Measurements from ENCODE around the gene HERC5.
A peak's percentile ranks its signal among the peaks of the same experiment; 100 is the strongest.
"Not testable (repeated sequence)": the region's sequence is repeated elsewhere in the genome, so short reads cannot be mapped to it uniquely, and the experiment has no call there.

The HERC5 gene

DNA sequence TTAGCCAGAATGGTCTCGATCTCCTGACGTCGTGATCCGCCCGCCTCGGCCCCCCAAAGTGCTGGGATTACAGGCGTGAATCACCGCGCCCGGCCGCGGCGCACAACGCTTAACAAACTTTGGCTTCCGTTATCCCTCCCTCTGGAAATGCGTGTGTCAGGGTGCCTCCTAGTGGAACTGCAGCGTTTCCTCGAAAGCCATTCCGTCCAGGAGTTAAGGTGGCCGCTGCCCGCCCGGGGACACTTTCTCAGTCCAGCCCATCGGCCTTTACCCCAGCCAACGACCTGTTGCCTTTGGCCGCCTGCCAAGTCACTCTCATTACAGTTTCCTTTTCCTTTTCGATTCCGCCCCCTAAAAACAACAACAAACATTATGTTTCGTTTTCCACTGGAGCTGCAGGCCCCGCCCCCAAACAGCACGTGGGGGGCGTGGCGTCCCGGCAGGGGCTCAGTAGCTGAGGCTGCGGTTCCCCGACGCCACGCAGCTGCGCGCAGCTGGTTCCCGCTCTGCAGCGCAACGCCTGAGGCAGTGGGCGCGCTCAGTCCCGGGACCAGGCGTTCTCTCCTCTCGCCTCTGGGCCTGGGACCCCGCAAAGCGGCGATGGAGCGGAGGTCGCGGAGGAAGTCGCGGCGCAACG, at the start of gene HERC5:
HERC5 (plus strand) TSS at position 450 of the 637 bp plus-strand sequence; CDS start at position 601, 151 bp downstream.
- peak; percentile 91 for DNase-seq

DNA sequence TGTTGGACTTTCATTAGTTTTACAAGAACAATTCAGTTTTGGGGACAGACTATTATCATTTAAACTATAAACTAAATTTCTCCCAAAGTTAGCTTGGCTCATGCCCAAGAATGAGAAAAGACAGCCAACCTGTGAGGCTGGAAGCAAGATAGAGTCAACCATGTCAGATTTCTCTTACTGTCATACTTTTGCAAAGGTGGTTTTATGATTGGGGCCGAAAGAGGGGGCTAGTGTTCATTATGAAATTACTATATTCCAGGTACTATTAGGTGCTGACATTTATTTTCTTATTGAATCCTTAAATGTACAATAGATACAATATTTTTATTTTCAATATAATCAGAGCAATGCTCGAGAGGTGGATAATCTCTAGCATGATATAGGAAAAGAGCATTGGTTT, 47.7 kb upstream of the HERC5 start:
- DNase-seq = no peak

DNA sequence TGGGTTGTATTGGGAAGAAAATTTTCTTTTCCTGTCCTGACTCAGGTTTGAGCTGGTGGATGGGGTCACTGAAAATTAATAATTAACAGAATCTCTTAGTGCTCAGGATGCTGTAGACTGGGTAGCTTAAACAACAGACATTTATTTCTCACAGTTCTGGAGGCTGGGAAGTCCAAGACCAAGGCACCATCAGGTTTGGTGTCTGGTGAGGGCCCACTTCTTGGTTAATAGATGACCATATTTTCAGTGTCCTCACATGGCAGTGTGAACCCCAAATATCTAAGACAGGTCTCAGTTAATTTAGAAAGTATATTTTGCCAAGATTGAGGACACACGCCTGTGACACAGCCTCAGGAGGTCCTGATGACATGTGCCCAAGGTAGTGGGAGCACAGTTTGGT, 47.1 kb upstream of the HERC5 start:
- DNase-seq = no peak

DNA sequence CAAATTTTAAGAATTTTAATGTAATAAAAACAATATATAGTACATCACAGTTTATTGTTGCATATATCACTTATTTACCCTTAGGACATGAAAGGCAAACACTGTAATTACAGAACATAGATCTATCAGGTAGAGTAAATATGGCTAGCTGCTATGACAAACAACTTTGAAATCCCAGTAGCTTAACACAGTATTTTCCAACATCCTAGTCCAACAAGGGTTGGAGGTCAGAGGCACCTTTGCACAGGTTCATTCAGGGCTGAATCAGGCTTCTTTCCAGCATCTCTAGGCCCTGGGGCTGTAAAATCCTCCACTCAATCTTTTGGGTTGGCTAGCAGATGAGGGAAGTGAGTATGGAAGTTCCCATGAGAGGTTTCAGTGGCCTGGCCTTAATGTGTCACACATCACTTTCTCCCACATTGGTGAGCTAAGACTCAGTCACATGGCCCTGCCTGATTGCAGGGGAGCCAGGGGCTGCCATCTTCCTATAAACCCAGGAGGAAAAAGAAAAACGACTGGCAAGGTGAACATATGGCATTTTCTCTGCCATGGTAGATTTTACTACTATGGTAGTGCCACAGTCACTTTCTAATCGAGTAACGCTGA, 45.3 kb upstream of the HERC5 start:
- DNase-seq = no peak

GRCh38 chr4:88413801-88414200, 43.1 kb upstream of the HERC5 start:
- no peak for DNase-seq

GRCh38 chr4:88414755-88415154, 42.2 kb upstream of the HERC5 start:
- DNase-seq = no peak

DNA sequence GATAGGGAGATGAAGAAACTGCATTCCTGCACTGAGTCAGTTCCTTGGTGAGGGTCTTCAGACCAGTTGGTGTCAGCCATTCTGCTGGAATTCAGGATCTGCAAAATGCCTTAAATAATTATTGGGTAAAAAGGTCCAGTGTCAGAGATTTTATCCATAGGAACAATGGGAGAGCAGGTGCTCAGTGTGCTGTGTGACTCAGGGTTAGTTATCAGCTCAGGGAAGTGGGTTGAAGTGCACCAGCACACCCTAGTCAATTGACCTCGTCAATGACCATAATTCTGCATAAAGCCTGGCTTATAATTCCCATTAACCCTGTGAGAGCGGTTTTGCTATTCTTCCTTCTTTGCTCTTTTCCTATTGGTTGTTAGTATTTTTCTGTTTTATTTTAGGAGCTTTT, 40.9 kb upstream of the HERC5 start:
- DNase-seq = no peak

DNA sequence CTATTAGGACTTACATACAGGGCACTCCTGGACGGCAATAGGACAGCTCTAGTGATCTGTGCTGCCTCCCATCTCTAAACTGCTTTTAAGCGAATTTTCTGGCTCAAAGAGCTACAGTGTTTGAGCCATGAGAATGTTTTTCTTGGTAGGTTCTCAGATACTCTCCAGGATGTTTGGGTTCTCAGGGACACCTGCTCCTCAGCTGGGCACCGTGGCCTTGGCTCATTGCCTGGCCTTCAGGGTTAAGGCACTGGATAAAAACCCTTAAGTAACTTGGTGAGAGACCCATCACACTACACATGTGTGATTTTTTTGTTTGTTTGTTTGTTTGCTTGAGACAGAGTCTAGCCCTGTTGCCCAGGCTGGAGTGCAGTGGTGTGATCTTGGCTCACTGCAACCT, 38.5 kb upstream of the HERC5 start:
- no peak for DNase-seq

DNA sequence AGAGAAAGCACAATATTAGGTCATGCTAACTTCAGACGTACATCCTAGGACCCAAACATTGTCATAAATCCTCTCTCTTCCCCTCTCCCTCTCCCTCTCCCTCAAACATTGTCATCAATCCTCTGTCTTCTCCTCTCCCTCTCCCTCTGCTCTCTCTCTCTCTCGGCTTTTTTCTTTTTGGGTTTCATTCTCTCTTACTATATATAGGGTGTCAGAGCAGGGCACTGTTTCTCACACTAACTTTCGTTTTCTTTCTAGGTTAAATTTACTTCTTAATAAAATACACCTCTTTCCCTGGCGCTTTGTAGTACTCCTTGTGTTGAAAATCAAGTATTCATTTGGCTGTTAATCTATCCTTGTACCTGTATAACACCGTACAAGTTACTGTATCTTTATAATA, 37.0 kb upstream of the HERC5 start:
- no peak for DNase-seq

- DNase-seq = no peak
Measured at GRCh38 chr4:88420844-88421243, 36.1 kb upstream of the HERC5 start.

GRCh38 chr4:88422403-88422802, 34.5 kb upstream of the HERC5 start:
- DNase-seq = no peak

DNA sequence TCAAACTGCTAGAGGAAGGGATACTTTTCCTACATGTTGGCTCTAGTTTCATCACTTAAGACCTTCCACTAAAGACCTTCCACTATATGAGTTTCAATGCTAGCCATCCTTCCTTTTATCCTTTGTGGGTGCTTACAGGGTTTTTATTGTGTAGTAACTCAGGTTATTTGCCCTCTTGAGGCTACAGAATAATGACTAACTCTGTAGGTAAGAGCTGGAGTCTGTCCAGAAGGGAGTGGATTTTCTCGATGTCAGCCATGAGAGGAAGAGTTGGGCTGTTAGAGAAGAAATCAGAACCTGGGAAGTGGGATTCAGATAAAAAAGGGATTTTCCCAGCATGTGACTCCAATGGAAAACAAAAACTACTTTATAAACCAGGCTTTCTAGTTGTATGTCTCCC, 27.5 kb upstream of the HERC5 start:
- no peak for DNase-seq

- no peak for DNase-seq
Measured at GRCh38 chr4:88435987-88436693, 20.8 kb upstream of the HERC5 start.

DNA sequence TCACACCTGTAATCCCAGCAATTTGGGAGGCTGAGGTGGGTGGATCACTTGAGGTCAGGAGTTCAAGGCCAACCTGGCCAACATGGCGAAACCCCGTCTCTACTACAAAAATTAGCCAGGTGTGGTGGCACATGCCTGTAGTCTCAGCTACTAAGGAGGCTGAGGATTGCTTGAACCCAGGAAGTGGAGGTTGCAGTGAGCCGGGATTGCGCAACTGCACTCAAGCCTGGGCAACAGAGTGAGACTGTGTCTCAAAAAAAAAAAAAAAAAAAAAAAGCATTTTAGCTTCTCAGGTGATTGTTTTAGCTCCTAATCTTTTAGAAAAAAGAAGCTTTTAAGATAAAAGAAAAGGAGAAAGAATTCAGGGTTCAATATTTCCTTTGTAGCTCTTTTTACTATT, 19.0 kb upstream of the HERC5 start:
- DNase-seq = not testable (repeated sequence)

DNA sequence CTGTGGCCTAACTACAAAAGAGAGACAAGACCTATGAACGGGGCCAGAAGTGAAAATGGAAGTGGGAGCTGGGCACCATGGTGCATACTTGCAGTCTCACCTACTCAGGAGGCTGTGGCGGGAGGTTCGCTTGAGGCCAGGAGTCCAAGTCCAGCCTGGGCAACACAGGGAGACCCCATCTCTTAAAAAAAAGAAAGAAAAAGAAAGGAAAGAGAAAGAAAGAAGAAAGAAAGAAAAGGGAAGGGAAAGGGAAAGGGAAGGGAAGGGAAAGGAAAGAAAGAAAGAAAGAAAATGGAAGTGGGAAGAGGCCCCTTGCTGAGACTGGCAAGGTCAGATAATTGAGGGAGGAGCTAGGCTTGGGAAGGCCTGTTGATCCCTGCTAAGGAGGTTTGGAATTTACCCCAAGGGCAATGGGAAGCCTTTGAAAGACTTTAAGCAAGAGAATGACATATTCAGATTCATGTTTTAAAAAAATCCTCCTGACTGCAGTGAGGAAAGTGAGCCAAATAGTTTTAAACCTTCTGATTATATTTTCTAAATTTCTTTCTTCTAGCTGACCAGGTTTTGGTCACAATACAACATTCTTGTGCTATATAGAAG, 17.7 kb upstream of the HERC5 start:
- DNase-seq = no peak

- DNase-seq = no peak
Measured at GRCh38 chr4:88440146-88440545, 16.8 kb upstream of the HERC5 start.

- DNase-seq = no peak
Measured at GRCh38 chr4:88441696-88442095, 15.2 kb upstream of the HERC5 start.

DNA sequence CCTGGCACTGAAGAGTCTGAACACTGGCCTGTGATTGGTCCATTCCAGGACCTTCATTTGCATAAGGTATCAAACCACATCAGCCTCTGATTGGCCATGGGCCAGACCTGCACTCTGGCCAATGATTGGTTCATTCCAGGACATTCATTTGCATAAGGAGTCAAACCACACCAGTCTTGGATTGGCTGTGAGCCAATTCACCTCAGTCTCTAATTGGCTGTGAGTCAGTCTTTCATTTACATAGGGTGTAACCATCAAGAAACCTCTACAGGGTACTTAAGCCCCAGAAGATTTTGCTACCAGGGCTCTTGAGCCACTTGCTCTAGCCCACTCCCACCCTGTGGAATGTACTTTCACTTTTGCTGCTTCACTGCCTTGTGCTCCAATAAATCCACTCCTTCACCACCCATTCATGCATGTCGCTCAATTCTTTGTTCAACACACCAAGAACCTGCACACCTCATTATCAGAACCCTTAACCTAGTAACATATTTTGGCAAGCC, 14.2 kb upstream of the HERC5 start:
- no peak for DNase-seq

DNA sequence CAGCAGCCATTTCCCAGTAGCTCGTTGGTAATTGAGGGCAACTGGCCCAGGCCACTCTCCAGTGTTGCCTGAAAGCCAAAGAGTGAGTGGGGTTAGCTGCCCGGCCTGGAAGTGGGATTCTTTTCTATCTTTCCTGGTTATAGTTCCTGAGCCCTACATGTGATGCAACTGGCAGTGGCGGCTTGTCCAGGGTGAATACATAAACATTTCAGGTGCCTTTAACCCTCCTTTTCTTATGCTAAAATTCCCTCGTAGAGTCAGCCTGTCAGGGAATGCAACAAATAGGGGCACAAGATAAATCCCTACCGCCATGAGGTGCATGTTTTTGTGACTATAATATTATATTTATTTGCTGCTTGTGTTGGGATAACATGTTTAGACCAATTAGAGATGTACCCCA, 13.4 kb upstream of the HERC5 start:
- no peak for DNase-seq

GRCh38 chr4:88445252-88445651, 11.7 kb upstream of the HERC5 start:
- no peak for DNase-seq

GRCh38 chr4:88446124-88446523, 10.8 kb upstream of the HERC5 start:
- DNase-seq = no peak

DNA sequence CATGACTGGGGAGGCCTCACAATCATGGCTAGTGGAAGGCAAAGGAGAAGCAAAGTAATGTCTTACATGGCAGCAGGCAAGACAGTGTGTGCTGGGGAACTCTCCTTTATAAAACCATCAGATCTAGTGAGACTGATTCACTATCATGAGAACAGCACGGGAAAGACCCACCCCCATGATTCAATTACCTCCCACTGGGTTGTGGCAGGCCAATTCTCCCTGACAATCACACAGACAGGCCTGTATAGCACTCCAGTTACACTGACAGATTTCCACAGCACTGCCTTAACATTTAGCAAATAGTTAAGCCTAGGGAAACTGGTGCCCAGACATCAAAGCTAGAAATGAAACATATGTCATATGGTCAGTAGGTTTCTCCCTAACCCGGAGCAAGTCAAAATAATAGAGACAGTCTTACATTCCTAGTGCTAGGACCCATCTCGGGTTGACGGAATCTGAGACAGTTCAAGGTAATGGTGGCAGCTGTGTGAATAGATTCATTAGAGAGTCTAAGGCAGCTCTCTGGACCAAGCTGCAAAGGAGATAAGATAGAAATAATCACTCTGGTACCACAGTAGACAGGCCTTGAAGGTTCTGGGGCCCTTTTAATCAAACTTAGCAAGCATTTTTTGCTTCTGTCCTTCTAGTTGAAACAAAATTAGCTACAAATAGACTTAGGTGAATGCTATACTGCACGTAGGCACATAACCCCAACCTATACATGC, 9.4 kb upstream of the HERC5 start:
- no peak for DNase-seq

GRCh38 chr4:88448211-88448765, 8.6 kb upstream of the HERC5 start:
- DNase-seq = not testable (repeated sequence)

Data from CD4-positive, alpha-beta T cell treated with Interleukin-17A for 4 hours (primary cell).